K562 (cell line): Measurements from ENCODE around the gene MCU. TPM values are rescaled to one million over a fixed set of nuclear protein-coding genes. Genes with fewer than 3 reads are reported as not detected.

Experiments
- ARID3A ChIP-seq: IDR thresholded peaks from 2 replicates; pipeline ENCODE4 v1.6.1; 2012; ENCODE audit warnings: low read depth, low read length, improper control_type of control experiment, borderline replicate concordance
- ATF4 ChIP-seq: fragments of 450-650 bp; formaldehyde crosslinking; IDR thresholded peaks from 2 replicates; pipeline ENCODE4 v1.4.0; 2022; ENCODE audit warnings: mild to moderate bottlenecking, moderate library complexity
- DNMT1 ChIP-seq: fragments of 450-650 bp; IDR thresholded peaks from 2 replicates; pipeline ENCODE4 v1.6.1; 2016; ENCODE audit warnings: antibody characterized with exemption, mild to moderate bottlenecking
- E2F8 ChIP-seq: fragments of 450-650 bp; IDR thresholded peaks from 2 replicates; pipeline ENCODE4 v1.7.1; 2018; ENCODE audit warnings: mild to moderate bottlenecking, low read depth; ENCODE audit not compliant: partially characterized antibody
- GABPA ChIP-seq: fragments of 200-800 bp; sonication (Bioruptor generic); conservative IDR thresholded peaks from 2 replicates; pipeline ENCODE4 v1.6.1; 2016; ENCODE audit warnings: low read depth, missing genetic modification characterization, missing compliant biosample characterization
- HNRNPLL ChIP-seq: fragments of 200-400 bp; formaldehyde crosslinking; IDR thresholded peaks from 2 replicates; pipeline ENCODE4 v1.6.1; 2017; ENCODE audit warnings: low read length, low read depth, mild to moderate bottlenecking; ENCODE audit not compliant: poor library complexity, severe bottlenecking
- NR2C2 ChIP-seq, 2 experiments: fragments of 200-800 bp in 1 of 2; sonication (Bioruptor generic) in 1 of 2; sonication (generic) in 1 of 2; formaldehyde crosslinking in 1 of 2; IDR thresholded peaks; 2 replicates each; pipeline versions ENCODE4 v1.6.1 to v1.8.0; 2016 to 2022; ENCODE audit warnings: mild to moderate bottlenecking in 1 of 2, missing compliant biosample characterization in 1 of 2, missing genetic modification characterization in 1 of 2, missing genetic modification reagents in 1 of 2
- RERE ChIP-seq: sonication (generic); formaldehyde crosslinking; IDR thresholded peaks from 2 replicates; pipeline ENCODE4 v1.8.0; 2023; ENCODE audit warnings: missing genetic modification reagents, mild to moderate bottlenecking, borderline replicate concordance
- SMARCA4 ChIP-seq: fragments of 450-650 bp; IDR thresholded peaks from 2 replicates; pipeline ENCODE4 v1.6.1; 2016
- SMARCC2 ChIP-seq: fragments of 450-650 bp; IDR thresholded peaks from 2 replicates; pipeline ENCODE4 v1.6.1; 2017; ENCODE audit warnings: antibody characterized with exemption, moderate library complexity, mild to moderate bottlenecking, low read depth
- U2AF1 ChIP-seq: fragments of 200-400 bp; formaldehyde crosslinking; optimal IDR thresholded peaks from 2 replicates; pipeline ENCODE3; 2017; ENCODE audit warnings: mild to moderate bottlenecking, low read depth, low read length, moderate library complexity
- ZBTB33 ChIP-seq: sonication (generic); formaldehyde crosslinking; IDR thresholded peaks from 2 replicates; pipeline ENCODE4 v1.8.1; 2023; ENCODE audit warnings: mild to moderate bottlenecking, missing genetic modification reagents
- ZNF24 ChIP-seq: fragments of 450-650 bp; IDR thresholded peaks from 2 replicates; pipeline ENCODE4 v1.6.1; 2016
- polyA plus RNA-seq, 8 experiments: library from polyadenylated mRNA; depleted of rRNA in 4 of 8; stranded (reverse) in 5 of 8; unstranded in 3 of 8; fragments of >200 nt; fragmentation: Nextera tagmentation in 2 of 8; fragmentation: Illumina TruSeq in 1 of 8; extraction: Ambion mirVana in 2 of 8; extraction: Trizol in 1 of 8; gene quantifications; 2 replicates each; pipeline versions ENCODE4 v1.2.1 to v1.2.3, GENCODE V29; 2011 to 2014; ENCODE audit warnings: inconsistent platforms in 1 of 8, missing spikeins in 1 of 8
- total RNA-seq, 7 experiments: library from RNA; depleted of rRNA in 6 of 7; stranded (reverse); fragments of >200 nt in 6 of 7; fragmentation: Illumina TruSeq in 2 of 7; extraction: Trizol in 2 of 7; gene quantifications; 2 replicates each; pipeline versions ENCODE4 v1.2.1 to v1.2.3, GENCODE V29; 2011 to 2021; ENCODE audit warnings: low replicate concordance in 1 of 7

The MCU gene
- total and polyA plus RNA-seq, 9 of the 15 experiments (the other 6 are each of a cell fraction or from before 2014, with no cell fraction given): 8.2 to 88.8 (median 21.3) TPM

- TF ChIP-seq E2F8: no peak
- no peak for TF ChIP-seq DNMT1
- no peak for TF ChIP-seq U2AF1
- TF ChIP-seq HNRNPLL: no peak
- TF ChIP-seq SMARCC2: peak; percentile 52; the same call in 1 of the 2 replicates
- TF ChIP-seq ZNF24: no peak
- no peak for TF ChIP-seq NR2C2 (CRISPR knock-in tag; IDR thresholded peaks at IDR 0.05)
- no peak for TF ChIP-seq NR2C2 (tag; IDR thresholded peaks at IDR 0.05)
- TF ChIP-seq ARID3A: peak; percentile 86
- TF ChIP-seq ZBTB33 (CRISPR knock-in tag): no peak
- TF ChIP-seq RERE: no peak
- TF ChIP-seq SMARCA4: peak; percentile 61; the same call in 1 of the 2 replicates
- 0 out of 2 replicates have a peak, but pooled peaks have one; percentile 49 for TF ChIP-seq ATF4 (CRISPR knock-in tag)
- TF ChIP-seq GABPA (tag): no peak
Measured at GRCh38 chr10:72689660-72690059, 2.3 kb upstream of the MCU start (continued).
